Gastrocnemius medialis (tissue), 4 donors: Measurements from ENCODE around the gene SH3GLB1.

ENCODE experiments used
- CTCF ChIP-seq, 5 experiments: fragments of 450-650 bp in 3 of 5; fragments of 200-600 bp in 2 of 5; sonication (generic) in 2 of 5; IDR thresholded peaks in 4 of 5; conservative IDR thresholded peaks in 1 of 5; 1 replicate in 4 of 5; 2 replicates in 1 of 5; pipeline ENCODE4 v1.5.1; 2016 to 2019; ENCODE audit warnings: antibody characterized with exemption in 5 of 5, mild to moderate bottlenecking in 3 of 5, moderate library complexity in 3 of 5
- POLR2A ChIP-seq, 2 donors: fragments of 450-650 bp; IDR thresholded peaks; one replicate each; pipeline ENCODE4 v1.6.1; 2017; ENCODE audit warnings: antibody characterized with exemption in 2 of 2, mild to moderate bottlenecking in 2 of 2, moderate library complexity in 2 of 2

GRCh38 chr1:86774305-86775295 is 70.2 kb downstream of the SH3GLB1 start:
- no peak for TF ChIP-seq CTCF (IDR thresholded peaks at IDR 0.05 in 4 of 5, conservative IDR thresholded peaks at IDR 0.05 in 1 of 5)
- TF ChIP-seq POLR2A (IDR thresholded peaks at IDR 0.05), result peak; percentile 53 to 70
